NCI-H1694 (cell line): ENCODE results near the gene NCS1.
A peak's percentile ranks its signal among the peaks of the same experiment; 100 is the strongest.
"Not testable (repeated sequence)": the region's sequence is repeated elsewhere in the genome, so short reads cannot be mapped to it uniquely, and the experiment has no call there.

ENCODE experiments used
- DNase-seq: peaks from one replicate; lab custom pipeline; 2025; lab: John Stamatoyannopoulos, UW

Gene NCS1

DNA sequence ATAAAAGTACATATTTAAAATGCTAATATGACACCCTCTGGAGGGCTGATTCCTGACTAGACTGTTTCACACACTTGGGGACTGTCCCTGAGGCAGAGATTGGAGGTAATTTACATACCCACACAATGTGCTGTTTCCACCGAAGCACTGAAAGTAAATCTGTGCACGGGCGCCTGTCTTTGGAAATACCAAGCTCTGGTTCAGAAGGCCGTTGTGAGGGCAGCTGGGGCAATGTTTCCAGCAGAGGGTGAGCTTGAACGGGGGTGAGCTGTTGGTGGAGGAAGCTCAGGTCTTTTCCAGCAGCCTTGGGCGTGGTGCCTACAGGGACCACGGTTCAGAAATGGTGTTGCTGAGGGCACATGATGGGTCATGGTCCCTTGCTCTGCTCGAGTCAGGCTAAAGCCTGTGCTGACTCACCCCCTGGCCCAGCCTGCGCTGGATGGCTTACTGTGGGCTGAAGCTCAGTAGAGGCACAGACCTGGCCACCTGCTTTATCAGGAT is 67.6 kb downstream of the NCS1 start:
- DNase-seq, result no peak

- peak; percentile 46 for DNase-seq
These were observed 68.4 kb downstream of the NCS1 start for GRCh38 chr9:130240410-130241197.

DNA sequence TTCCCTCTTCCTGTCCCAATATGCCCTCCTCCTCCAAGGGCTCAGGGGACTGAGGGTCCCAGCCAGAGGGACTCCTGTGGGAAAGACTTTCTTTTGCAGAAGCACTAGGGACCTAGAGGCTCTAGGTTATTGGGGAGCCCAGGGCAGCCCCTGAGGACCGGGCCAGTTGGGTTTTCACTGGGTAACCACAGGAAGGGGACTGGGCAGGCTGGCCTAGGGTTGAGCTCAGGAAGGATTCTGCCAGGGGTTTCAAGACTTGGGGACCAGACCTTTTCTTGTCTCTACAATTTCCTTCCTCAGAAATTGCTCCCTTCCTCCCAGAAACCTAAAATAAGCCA is 69.0 kb downstream of the NCS1 start:
- no peak for DNase-seq

DNA sequence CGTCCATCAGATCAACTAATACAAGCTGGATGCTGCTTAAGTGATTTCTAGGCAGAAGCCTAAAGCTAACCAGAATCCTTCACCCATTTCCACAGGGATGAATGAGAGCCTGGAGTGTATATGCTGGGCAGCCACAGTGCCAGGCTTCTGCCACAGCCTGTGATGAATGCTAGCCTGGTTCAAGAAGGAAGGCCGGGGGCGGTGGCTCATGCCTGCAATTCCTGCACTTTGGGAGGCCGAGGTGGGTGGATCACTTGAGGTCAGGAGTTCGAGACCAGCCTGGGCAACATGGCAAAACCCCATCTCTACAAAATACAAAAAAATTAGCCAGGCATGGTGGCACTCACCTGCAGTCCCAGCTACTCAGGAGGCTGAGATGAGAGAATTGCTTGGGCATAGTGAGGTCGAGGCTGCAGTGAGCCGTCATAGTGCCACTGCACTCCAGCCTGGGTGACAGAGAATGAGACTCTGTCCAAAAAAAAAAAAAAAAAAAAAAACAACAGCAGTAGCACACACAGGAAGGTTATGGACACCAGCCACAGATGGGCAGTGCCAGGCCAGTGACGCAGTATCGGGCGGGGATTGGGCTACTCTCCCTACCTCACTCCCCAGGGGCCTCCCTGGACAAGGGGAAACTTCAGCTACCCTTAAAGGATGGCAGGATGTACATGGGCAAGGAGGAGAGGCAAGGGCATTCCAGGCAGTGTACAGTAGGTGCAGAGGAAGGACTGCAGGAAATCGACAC is 70.2 kb downstream of the NCS1 start:
- DNase-seq, result no peak

- DNase-seq, result peak; percentile 52
These were observed 71.0 kb downstream of the NCS1 start for GRCh38 chr9:130243015-130243881.

- DNase-seq, result no peak
These were observed 71.6 kb downstream of the NCS1 start for GRCh38 chr9:130243882-130244170.

DNA sequence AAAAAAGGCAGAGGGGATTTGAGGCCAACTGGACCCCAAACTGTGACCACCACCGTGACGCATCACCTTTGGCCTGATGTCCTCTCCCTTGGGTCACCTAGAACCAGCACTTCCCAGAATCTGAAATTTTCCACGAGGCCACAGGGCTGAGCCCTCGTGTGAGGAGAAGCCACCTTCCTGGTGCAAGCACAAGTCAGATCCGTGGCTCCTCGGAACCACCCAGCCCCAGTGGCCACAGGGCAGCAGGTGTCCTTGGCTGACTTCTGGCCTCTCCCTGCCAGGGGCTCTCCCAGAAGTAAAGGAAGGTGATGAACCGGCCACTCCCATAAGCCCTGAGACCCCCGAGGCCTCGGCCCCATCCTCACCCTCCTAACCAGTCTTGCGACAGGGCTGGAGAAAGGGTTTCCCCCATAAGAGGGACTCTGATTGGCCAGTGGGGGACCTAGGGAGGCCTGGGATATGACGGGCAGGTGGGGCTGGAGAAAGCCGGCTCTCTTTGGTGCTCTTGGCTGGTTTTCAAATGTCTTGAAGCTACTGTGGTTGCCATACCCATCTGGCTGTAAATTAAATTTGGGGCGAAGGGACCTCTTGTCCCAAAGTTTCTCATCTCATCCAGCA is 72.5 kb downstream of the NCS1 start:
- DNase-seq, result no peak

GRCh38 chr9:130245474-130245873 is 73.3 kb downstream of the NCS1 start:
- no peak for DNase-seq

DNA sequence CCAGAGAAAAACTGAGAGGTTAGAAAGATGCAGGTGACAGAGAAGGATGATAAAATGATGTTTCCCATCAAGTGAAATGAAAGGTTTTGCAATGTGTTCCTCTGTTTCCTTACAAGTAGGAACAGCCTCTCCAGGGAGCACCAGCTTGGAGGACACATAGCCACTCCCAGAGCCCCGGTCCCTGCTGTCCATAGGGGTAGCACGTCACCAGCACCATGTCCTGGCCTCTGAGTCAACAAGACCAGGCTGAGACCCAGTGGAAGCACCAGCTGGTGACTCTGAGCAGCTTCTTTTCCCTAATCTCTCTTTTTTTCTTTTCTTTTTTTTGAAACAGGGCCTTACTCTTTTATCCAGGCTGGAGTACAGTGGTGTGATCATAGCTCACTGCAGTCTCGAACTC is 73.9 kb downstream of the NCS1 start:
- DNase-seq, result no peak

DNA sequence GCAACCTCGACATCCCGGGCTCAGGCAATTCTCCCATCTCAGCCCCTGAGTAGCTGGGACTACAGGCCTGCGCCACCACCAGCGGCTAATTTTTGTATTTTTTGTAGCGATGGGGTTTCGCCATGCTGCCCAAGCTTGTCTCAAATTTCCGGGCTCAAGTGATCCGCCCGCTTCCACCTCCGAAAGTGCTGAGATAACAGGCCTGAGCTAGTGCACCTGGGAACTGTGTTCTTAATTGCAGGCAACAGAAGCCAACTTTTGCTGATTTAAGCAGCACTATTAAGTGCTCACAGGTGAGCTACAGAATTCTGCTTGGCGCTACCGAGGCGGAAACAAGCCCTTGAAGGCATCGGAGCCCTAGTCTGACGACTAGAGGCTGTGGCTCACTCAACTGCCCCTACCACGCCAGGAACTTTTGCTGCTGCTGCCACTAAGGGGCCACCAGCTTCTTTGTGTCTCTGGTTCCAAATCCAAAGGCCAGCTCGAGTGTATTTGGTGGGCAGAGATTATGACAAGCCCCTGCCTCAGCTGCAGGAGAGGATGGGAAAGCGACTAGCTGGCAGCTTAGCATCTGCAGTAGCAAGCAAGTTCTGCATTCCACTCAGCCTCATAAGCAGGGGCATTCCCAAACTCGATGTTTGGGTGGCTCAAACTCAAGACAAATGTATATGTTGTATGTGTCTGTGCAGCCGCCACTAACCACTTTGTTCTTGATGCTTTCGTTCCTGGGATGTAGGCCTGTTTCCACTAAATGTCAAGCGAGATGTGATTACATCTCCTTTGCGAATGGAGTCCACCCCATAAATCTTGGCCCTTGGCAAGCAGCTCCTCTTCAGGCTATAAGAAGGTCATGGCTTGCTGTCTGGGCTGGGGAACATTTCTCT is 82.8 kb downstream of the NCS1 start:
- no peak for DNase-seq

GRCh38 chr9:130255631-130256134 is 83.5 kb downstream of the NCS1 start:
- no peak for DNase-seq

DNA sequence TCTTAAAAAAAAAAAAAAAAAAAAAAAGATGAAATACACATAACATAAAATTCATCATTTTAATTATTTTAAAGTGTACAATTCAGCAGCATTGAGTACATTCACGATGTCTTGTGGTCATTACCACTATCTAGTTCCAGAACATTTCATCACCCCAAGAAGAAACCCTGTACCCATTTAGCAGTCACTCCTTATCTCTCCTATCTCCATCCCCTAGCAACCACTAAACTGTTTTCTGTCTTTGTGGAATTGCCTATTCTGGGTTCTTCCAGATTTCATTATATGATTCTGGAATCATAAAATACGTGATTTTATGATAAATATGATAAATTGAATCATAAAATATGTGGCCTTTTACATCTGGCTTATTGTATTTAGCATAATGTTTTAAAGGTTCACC is 84.4 kb downstream of the NCS1 start:
- DNase-seq, result no peak

DNA sequence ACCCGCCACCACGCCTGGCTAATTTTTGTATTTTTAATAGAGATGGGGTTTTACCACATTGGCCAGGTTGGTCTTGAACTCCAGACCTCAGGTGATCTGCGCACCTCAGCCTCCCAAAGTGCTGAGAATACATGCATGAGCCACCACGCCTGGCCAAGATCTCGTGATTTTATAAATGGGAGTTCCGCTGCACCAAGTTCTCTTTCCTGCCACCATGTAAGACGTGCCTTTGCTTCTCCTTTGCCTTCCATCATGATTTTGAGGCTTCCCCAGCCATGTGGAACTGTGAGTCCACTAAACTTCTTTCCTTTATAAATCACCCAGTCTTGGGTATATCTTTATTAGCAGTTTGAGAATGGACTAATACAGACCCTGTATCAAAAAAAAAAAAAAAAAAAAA is 85.9 kb downstream of the NCS1 start:
- not testable (repeated sequence) for DNase-seq

DNA sequence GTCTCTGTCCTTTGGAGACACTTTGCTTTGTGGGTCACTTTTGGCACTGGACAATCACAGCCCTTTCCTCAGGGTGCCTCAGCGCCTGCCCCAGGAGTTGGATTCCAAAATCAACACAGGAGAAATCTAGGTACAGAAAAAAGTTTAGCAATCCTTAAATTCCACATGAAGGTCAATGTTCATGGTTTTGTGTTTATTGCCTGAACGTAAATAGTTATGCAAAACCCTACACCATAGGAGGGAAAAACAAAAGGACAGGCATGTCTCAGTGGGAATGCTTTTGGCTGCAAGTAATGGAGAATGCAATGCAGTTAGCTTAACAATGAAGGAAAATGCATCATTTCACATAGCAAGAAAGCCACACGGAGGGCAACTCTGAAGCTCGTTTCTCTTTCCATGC is 86.8 kb downstream of the NCS1 start:
- no peak for DNase-seq

- no peak for DNase-seq
These were observed 88.9 kb downstream of the NCS1 start for GRCh38 chr9:130260816-130261765.

DNA sequence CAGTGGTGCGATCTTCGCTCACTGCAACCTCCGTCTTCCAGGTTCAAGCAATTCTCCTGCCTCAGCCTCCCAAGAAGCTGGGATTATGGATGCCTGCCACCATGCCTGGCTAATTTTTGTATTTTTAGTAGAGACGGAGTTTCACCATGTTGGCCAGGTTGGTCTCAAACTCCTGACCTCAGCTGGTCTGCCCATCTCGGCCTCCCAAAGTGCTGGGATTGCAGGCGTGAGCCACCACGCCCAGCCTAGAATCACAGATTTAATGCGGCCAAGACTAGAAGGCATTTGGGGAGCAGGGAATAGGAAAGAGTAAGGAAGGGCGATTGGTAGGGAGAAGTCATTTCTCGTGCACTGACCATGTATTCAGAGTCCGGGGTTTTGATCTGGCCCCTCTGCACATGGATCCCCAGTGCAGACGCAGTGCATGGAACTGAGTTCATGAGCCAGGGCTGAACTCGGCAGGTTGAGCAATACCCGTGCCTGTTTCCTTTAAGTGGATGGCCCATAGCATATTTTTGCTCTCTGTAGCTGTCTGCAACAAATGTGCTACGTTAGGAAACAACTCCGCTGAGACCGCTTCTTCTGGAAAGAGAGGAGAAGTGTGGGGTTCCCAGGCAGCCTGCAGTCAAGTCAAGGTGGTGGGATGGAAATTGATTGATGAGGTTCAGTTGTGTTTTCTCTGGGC is 90.0 kb downstream of the NCS1 start:
- no peak for DNase-seq

DNA sequence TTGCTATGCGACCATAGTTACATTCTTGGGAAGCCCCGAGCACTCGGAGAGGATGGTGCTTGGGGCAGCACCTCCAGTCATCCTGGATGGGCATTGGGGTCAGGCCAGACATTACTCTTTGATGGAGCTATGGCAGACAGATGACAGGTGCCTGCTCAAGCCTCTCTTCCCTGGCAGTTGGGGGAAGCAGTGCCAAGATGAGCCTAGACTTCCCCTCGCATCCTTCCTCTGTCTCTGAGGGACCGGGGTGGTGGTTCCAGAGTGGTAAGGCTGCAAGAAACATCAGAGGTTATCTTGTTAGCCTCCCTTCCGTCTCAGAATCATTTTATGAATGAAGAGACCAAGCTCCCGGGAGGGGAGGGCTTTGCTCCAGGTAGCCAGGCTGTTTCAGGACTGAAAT is 90.6 kb downstream of the NCS1 start:
- DNase-seq, result no peak

- no peak for DNase-seq
These were observed 91.6 kb downstream of the NCS1 start for GRCh38 chr9:130263601-130264413.
